Measurements from ENCODE around the gene SCN2A. TPM values are rescaled to one million over a fixed set of nuclear protein-coding genes. Genes with fewer than 3 reads are reported as not detected.

The SCN2A gene
- total RNA-seq, 1 experiment from 2014 or later = 0.24 TPM

GRCh38 chr2:165277295-165277694, 38.1 kb downstream of the SCN2A start:
- Histone ChIP-seq H3K27ac (ENCODE audit: insufficient read length, low read depth, low read length) (no peak overlapping the region), H3K23me2 (ENCODE audit: insufficient read length, low read depth, low read length, poor library complexity, severe bottlenecking) (no peaks in the 10 kb centered on the region), H2AFZ (ENCODE audit: low read length) (no peak overlapping the region), H2AK5ac (ENCODE audit: insufficient read length, low read length) (no peak overlapping the region), H3T11ph (ENCODE audit: low read length) (no peak overlapping the region), H3K56ac (ENCODE audit: insufficient read length, low read depth, low read length) (no peak overlapping the region), H3K18ac (ENCODE audit: insufficient read length, low read depth, low read length) (no peak overlapping the region), H3K4me1 (ENCODE audit: insufficient read depth, low read length) (no peaks in the 10 kb centered on the region), H2BK120ac (ENCODE audit: low read depth, low read length, poor library complexity, severe bottlenecking) (no peak overlapping the region), H3K4me2 (ENCODE audit: insufficient read depth, insufficient read length, low read length) (no peak overlapping the region), H3K79me2 (ENCODE audit: insufficient read depth, low read length) (no peaks in the 10 kb centered on the region), H2BK5ac (ENCODE audit: insufficient read length, low read length) (no peak overlapping the region), H4K20me1 (ENCODE audit: control insufficient read depth, insufficient read depth, insufficient read length) (no peaks in the 10 kb centered on the region), H3K14ac (ENCODE audit: insufficient read depth, low read length) (no peak overlapping the region), H2BK20ac (ENCODE audit: low read depth, low read length, poor library complexity, severe bottlenecking) (no peak overlapping the region), H3K9ac (ENCODE audit: extremely low read depth, insufficient read length, low read length) (no peak overlapping the region), H3K4ac (ENCODE audit: low read depth, low read length) (no peak overlapping the region), H3K23ac (ENCODE audit: insufficient read length, low read depth, low read length) (no peak overlapping the region), H2BK12ac (ENCODE audit: insufficient read length, low read depth, low read length) (no peak overlapping the region), H3K27me3 (ENCODE audit: insufficient read depth, low read length) (no peaks in the 10 kb centered on the region), H3K79me1 (ENCODE audit: insufficient read depth, low read depth, low read length, poor library complexity, severe bottlenecking) (no peaks in the 10 kb centered on the region), H4K91ac (ENCODE audit: insufficient read length, low read depth, low read length) (no peak overlapping the region), H4K8ac (replicated peaks; ENCODE audit: insufficient read length, low read depth, low read length) (no peak overlapping the region), H4K5ac (ENCODE audit: insufficient read length, low read depth, low read length) (no peak overlapping the region), H2BK15ac (ENCODE audit: low read depth, low read length) (no peak overlapping the region), H3K9me3 (ENCODE audit: control insufficient read depth, low read depth, low read length) (no peaks in the 10 kb centered on the region)
- TF ChIP-seq CTCF (conservative IDR thresholded peaks at IDR 0.05) = no peak
- Mint-ChIP-seq H3K9me3 (no peaks in the 10 kb centered on the region; a peak in 1 of 5 replicates), H3K36me3 (ENCODE audit: insufficient read depth in 1 of 3, low read depth in 3 of 3) (no peaks in the 10 kb centered on the region), H3K4me3 (no peak overlapping the region), H3K27me3 (ENCODE audit: low read depth) (no peaks in the 10 kb centered on the region), H3K4me1 (0 out of 4 replicates have a peak, but pooled peaks cover 5 to 6% of the 10 kb centered on the region in 2 experiments), H3K27ac (no peak overlapping the region)
- no peak for DNase-seq

All from H9 (cell line).